Right ventricle myocardium inferior (tissue), 1 donor: ENCODE data around the gene SLX4. TPM values are rescaled to one million over a fixed set of nuclear protein-coding genes. Genes with fewer than 3 reads are reported as not detected.

ENCODE experiments used
- ATAC-seq: fragments of 200-7000 bp; cut with Tn5 transposase; one replicate; pipeline ENCODE4 v1.9.1; 2020; ENCODE audit warnings: mild to moderate bottlenecking, moderate library complexity
- DNase-seq: peaks from one replicate; pipeline ENCODE4 v3.0.0; 2021; ENCODE audit errors: missing footprints
- intact Hi-C: fragments of 100-400 bp; cut with DNase I; formaldehyde crosslinking; loops from one replicate; pipeline ENCODE4 v1.11.0; 2022
- total RNA-seq: library from RNA; stranded (reverse); fragmentation: NEBNext Ultra II Directional; extraction: Animal tissue kit (Norgen Biotek cat#: 25700); gene quantifications from one replicate; pipeline ENCODE4 v1.2.1, GENCODE V29; 2021
- donor health status: DM: no; HTN: yes; CAD: no; lungs with severe emphysema.

The SLX4 gene
- total RNA-seq, 1 donor from 2014 or later, result 3.3 TPM

DNA sequence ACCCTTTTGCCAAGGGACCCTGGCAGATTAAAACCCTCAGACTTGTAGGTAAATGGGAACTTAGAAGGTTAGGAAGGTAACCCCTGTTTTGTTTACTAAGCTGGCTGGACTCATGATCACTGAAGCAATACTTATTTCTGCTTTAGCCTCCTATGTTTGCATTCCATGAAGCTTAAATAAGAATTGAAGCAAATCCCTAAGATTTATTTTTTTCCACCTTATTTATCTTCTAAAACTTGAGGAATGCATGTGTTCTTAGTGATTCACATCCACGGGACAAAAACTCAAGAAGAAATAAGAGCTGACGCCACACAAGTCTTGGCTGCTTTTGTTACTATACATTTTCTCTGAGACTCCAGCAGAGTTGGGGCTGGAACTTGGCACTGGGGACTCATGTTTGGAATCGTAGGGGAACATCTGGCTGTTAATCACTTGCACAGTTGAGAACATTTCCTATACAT, 75.1 kb downstream of the SLX4 start:
- DNase-seq (no peak), ATAC-seq (no peak)
- intact Hi-C loops, result no loop called here

DNA sequence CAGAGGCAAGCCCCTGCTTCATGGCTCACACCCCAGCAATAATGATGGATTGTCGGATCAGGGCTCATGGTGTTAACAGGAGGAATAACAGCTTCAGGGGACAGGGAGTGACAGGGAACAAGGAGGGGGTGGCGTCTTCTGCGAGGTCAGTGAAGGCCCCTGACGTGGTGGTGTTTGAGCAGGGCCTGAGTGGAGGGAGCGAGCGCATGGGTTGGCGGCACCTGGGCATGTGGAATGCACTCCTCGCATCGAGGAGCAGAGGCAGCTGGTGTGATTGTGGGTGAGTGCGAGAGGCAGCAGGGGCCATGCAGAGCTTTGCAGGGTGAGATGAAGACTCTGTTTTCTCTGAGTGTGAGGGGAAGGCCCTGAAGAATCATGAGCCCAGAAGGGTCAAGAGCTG, 77.3 kb downstream of the SLX4 start:
- intact Hi-C loops, result no loop called here
- ATAC-seq, result no peak
- no peak for DNase-seq

DNA sequence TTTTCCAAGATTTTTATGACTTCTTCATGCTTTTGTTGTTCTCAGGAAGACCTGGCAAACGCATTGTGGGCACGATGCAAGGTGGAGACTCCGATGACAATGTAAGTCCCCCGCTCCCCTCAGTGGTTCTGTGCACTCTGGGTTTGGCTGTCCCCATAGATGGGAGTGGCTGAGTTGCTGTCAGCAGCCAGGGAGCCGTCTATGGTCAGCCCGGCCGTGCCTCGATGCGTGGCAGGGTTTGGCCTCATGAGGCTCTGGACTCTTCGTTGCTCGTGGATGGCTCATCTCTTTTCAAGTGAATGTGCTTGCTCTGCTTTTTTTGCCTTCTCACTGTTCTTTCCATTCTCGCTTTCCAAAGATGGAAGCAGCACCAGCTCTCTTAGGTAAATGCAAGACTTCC, 78.7 kb downstream of the SLX4 start:
- intact Hi-C loops, result no loop called here
- DNase-seq, result no peak
- ATAC-seq, result no peak

Other genes with a start within 250 kb of the SLX4 start
- 6.9 TPM for gene ZSCAN32, start 210.6 kb downstream of the SLX4 start, total RNA-seq
- gene ZNF174, start 210.4 kb downstream of the SLX4 start, total RNA-seq, result 10.0 TPM
- 1.8 TPM for gene ZNF597, start 168.1 kb downstream of the SLX4 start, total RNA-seq
- gene NAA60, start 167.9 kb downstream of the SLX4 start, total RNA-seq, result 42.7 TPM
- not detected for gene C16orf90, start 116.1 kb downstream of the SLX4 start, total RNA-seq
- 16.5 TPM for gene CLUAP1, start 110.6 kb downstream of the SLX4 start, total RNA-seq
- 1.0 TPM for gene NLRC3, start 34.2 kb downstream of the SLX4 start, total RNA-seq
- gene DNASE1, start 43.1 kb upstream of the SLX4 start, total RNA-seq, result 7.5 TPM
- gene TRAP1, start 105.9 kb upstream of the SLX4 start, total RNA-seq, result 134 TPM